H1 (cell line): ENCODE results near the gene FOXN4.

Source experiments
- RAD21 ChIP-seq, 2 experiments: IDR thresholded peaks in 1 of 2; conservative IDR thresholded peaks in 1 of 2; 2 replicates each; pipeline ENCODE4 v1.6.1; 2011; ENCODE audit warnings: low read depth in 2 of 2, low read length in 2 of 2, improper control_type of control experiment in 1 of 2, inconsistent platforms in 1 of 2, mild to moderate bottlenecking in 1 of 2, moderate library complexity in 1 of 2
- SIN3A ChIP-seq, 2 experiments: IDR thresholded peaks in 1 of 2; conservative IDR thresholded peaks in 1 of 2; 2 replicates each; pipeline ENCODE4 v1.6.1; 2011 to 2012; ENCODE audit warnings: low read length in 2 of 2, improper control_type of control experiment in 1 of 2, low read depth in 1 of 2, mild to moderate bottlenecking in 1 of 2
- TF ChIP-seq, protein P1 (sequence below), 3 experiments: IDR thresholded peaks; 1 replicate in 2 of 3; 2 replicates in 1 of 3; pipeline versions ENCODE4 v1.5.1 to v1.6.1; 2011; ENCODE audit warnings: low read length in 3 of 3, mild to moderate bottlenecking in 3 of 3, inconsistent platforms in 2 of 3, low read depth in 1 of 3, moderate library complexity in 1 of 3; ENCODE audit not compliant: insufficient read depth in 1 of 3; ENCODE audit errors: control extremely low read depth in 1 of 3

DNA sequence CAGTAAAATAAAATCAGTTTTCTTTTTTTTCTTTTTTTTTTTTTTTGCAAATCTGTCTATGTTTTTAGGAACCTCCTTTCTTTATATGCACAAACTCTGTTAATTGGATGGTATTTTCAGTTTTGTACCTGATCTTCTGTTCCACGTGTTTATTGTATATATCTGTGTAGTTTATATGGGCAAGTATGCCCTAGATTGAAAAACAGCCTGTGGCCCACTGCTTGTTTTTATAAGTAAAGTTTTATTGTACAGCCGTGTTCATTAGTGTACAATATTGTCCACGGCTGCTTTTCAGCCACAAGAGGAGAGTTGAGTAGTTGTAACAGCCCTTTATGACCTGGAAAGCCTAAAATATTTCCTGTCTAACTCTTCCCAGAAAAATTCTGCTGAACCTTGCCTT is 19.9 kb upstream of the FOXN4 start:
- TF ChIP-seq SIN3A (conservative IDR thresholded peaks at IDR 0.05 in 1 of 2, IDR thresholded peaks at IDR 0.05 in 1 of 2; ENCODE audit: low read depth in 1 of 2, low read length in 2 of 2) = no peak
- TF ChIP-seq, protein P1, sequence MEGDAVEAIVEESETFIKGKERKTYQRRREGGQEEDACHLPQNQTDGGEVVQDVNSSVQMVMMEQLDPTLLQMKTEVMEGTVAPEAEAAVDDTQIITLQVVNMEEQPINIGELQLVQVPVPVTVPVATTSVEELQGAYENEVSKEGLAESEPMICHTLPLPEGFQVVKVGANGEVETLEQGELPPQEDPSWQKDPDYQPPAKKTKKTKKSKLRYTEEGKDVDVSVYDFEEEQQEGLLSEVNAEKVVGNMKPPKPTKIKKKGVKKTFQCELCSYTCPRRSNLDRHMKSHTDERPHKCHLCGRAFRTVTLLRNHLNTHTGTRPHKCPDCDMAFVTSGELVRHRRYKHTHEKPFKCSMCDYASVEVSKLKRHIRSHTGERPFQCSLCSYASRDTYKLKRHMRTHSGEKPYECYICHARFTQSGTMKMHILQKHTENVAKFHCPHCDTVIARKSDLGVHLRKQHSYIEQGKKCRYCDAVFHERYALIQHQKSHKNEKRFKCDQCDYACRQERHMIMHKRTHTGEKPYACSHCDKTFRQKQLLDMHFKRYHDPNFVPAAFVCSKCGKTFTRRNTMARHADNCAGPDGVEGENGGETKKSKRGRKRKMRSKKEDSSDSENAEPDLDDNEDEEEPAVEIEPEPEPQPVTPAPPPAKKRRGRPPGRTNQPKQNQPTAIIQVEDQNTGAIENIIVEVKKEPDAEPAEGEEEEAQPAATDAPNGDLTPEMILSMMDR (IDR thresholded peaks at IDR 0.05; ENCODE audit: control extremely low read depth in 1 of 3, insufficient read depth in 1 of 3, low read depth in 1 of 3, low read length in 3 of 3) = no peak
- no peak for TF ChIP-seq RAD21 (IDR thresholded peaks at IDR 0.05 in 1 of 2, conservative IDR thresholded peaks at IDR 0.05 in 1 of 2; ENCODE audit: low read depth in 2 of 2, low read length in 2 of 2)
